RWPE2 (cell line): ENCODE results near the gene ANKLE2.

ENCODE experiments used
- ATAC-seq: fragments of 200-7000 bp; cut with Tn5 transposase; 3 replicates; pipeline ENCODE4 v1.9.1; 2021; ENCODE audit warnings: low read depth
- DNase-seq: peaks from one replicate; pipeline ENCODE4 v3.0.0-alpha.2; 2020; ENCODE audit warnings: low spot score
- H3K27ac ChIP-seq: fragments of 450-650 bp; 2 replicates; pipeline ENCODE4 v1.5.1; 2017; ENCODE audit warnings: mild to moderate bottlenecking; ENCODE audit not compliant: poor library complexity, severe bottlenecking
- H3K27me3 ChIP-seq: fragments of 250-450 bp; sonication (Bioruptor Pico); 2 replicates; pipeline ENCODE4 v1.5.1; 2021; ENCODE audit warnings: mild to moderate bottlenecking, moderate library complexity; ENCODE audit not compliant: insufficient read depth, poor library complexity, severe bottlenecking
- H3K36me3 ChIP-seq: fragments of 250-450 bp; sonication (Bioruptor Pico); 2 replicates; pipeline ENCODE4 v1.5.1; 2020; ENCODE audit warnings: low read depth, mild to moderate bottlenecking, moderate library complexity
- H3K4me1 ChIP-seq: fragments of 250-450 bp; sonication (Bioruptor Pico); 2 replicates; pipeline ENCODE4 v1.5.1; 2021; ENCODE audit warnings: mild to moderate bottlenecking, moderate library complexity; ENCODE audit not compliant: insufficient read depth, poor library complexity, severe bottlenecking
- H3K4me3 ChIP-seq: fragments of 250-450 bp; sonication (Bioruptor Pico); 2 replicates; pipeline ENCODE4 v1.5.1; 2021; ENCODE audit warnings: mild to moderate bottlenecking, moderate library complexity; ENCODE audit not compliant: severe bottlenecking
- H3K9me3 ChIP-seq: fragments of 250-450 bp; sonication (Bioruptor Pico); 2 replicates; pipeline ENCODE4 v1.5.1; 2021; ENCODE audit warnings: mild to moderate bottlenecking, moderate library complexity; ENCODE audit not compliant: severe bottlenecking
- TF ChIP-seq, protein P1 (sequence below): fragments of 450-650 bp; IDR thresholded peaks from one replicate; pipeline ENCODE4 v1.5.1; 2017; ENCODE audit warnings: mild to moderate bottlenecking, moderate library complexity; ENCODE audit not compliant: poor library complexity, severe bottlenecking

Gene ANKLE2

GRCh38 chr12:132786192-132786591 is 24.6 kb upstream of the ANKLE2 start:
- no peak overlapping the region for H3K4me3 ChIP-seq
- TF ChIP-seq, protein P1, sequence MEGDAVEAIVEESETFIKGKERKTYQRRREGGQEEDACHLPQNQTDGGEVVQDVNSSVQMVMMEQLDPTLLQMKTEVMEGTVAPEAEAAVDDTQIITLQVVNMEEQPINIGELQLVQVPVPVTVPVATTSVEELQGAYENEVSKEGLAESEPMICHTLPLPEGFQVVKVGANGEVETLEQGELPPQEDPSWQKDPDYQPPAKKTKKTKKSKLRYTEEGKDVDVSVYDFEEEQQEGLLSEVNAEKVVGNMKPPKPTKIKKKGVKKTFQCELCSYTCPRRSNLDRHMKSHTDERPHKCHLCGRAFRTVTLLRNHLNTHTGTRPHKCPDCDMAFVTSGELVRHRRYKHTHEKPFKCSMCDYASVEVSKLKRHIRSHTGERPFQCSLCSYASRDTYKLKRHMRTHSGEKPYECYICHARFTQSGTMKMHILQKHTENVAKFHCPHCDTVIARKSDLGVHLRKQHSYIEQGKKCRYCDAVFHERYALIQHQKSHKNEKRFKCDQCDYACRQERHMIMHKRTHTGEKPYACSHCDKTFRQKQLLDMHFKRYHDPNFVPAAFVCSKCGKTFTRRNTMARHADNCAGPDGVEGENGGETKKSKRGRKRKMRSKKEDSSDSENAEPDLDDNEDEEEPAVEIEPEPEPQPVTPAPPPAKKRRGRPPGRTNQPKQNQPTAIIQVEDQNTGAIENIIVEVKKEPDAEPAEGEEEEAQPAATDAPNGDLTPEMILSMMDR: no peak

GRCh38 chr12:132784580-132784979 is 22.9 kb upstream of the ANKLE2 start:
- no peak overlapping the region for H3K4me3 ChIP-seq
- ATAC-seq: no peak

More at GRCh38 chr12:132786192-132786591, 24.6 kb upstream of the ANKLE2 start:
- Histone ChIP-seq H3K27me3 (no peaks in the 10 kb centered on the region), H3K9me3 (no peaks in the 10 kb centered on the region), H3K4me1 (no peaks in the 10 kb centered on the region), H3K27ac (no peak overlapping the region), H3K36me3 (peaks cover 63% of the 10 kb centered on the region)
- DNase-seq (no peak), ATAC-seq (no peak)

GRCh38 chr12:132783917-132784531 is 22.4 kb upstream of the ANKLE2 start:
- Histone ChIP-seq H3K27ac (no peak overlapping the region), H3K4me1 (no peaks in the 10 kb centered on the region), H3K9me3 (no peaks in the 10 kb centered on the region), H3K36me3 (peaks cover 63% of the 10 kb centered on the region), H3K27me3 (no peaks in the 10 kb centered on the region), H3K4me3 (no peak overlapping the region)
- TF ChIP-seq, protein P1: no peak
- no peak for ATAC-seq
- no peak for DNase-seq

More at GRCh38 chr12:132784580-132784979, 22.9 kb upstream of the ANKLE2 start:
- TF ChIP-seq, protein P1: no peak
- no peaks in the 10 kb centered on the region for H3K9me3 ChIP-seq
- H3K27ac ChIP-seq: no peak overlapping the region
- no peaks in the 10 kb centered on the region for H3K4me1 ChIP-seq
- no peak for DNase-seq
- H3K36me3 ChIP-seq: peaks cover 63% of the 10 kb centered on the region
- no peaks in the 10 kb centered on the region for H3K27me3 ChIP-seq

DNA sequence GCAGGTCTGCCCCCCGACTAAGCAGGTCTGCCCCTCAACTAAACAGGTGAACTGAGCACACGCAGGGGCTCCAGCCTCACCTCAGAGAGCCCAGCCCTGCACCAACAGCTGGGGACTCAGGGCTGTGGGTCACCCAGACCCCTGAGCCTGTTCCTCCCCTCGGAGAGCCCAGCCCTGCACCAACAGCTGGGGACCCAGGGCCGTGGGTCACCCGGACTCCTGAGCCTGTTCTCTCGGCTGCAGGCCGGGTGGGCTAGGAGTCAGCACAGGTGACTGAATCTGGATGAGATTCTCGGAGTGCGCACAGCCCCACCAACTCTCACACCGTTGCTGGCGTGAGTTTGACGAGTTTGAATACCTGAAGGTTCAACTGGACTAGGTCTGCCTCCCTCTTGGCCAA is 20.3 kb upstream of the ANKLE2 start:
- H3K36me3 ChIP-seq: peaks cover 71% of the 10 kb centered on the region
- ATAC-seq: no peak
- no peaks in the 10 kb centered on the region for H3K4me1 ChIP-seq
- H3K27ac ChIP-seq: no peak overlapping the region
- DNase-seq: no peak
- H3K4me3 ChIP-seq: no peak overlapping the region
- H3K9me3 ChIP-seq: no peaks in the 10 kb centered on the region
- H3K27me3 ChIP-seq: no peaks in the 10 kb centered on the region
- TF ChIP-seq, protein P1: no peak

DNA sequence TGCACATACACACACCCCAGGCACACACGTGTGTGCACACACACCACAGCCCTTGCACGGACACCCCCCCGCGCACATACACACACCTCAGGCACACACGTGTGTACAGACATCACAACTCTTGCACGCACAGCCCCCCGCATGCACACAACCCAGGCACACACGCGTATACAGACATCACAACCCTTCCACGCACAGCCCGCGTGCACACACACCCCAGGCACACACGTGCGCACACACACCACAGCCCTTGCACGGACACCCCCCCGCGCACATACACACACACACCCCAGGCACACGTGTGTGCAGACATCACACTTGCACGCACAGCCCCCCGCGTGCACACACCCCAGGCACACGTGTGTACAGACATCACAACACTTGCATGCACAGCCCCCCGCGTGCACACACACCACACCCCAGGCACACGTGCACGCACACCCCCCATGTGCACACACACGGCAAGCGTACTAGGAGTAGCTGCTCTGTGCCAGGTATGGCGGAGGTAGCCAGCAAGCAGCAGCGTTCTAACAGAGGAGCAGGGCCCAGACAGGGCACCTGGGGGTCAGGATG is 18.2 kb upstream of the ANKLE2 start:
- H3K9me3 ChIP-seq: no peaks in the 10 kb centered on the region
- TF ChIP-seq, protein P1: no peak
- no peak for DNase-seq
- ATAC-seq: no peak
- no peaks in the 10 kb centered on the region for H3K4me1 ChIP-seq
- H3K4me3 ChIP-seq: no peak overlapping the region
- no peak overlapping the region for H3K27ac ChIP-seq
- peaks cover 74% of the 10 kb centered on the region for H3K36me3 ChIP-seq
- no peaks in the 10 kb centered on the region for H3K27me3 ChIP-seq
